H1 (cell line): Measurements from ENCODE around the gene PBX3. TPM values are rescaled to one million over a fixed set of nuclear protein-coding genes. Genes with fewer than 3 reads are reported as not detected.

Source experiments
- CTCF ChIA-PET: fragments of 300-600 bp; sonication (Branson Sonifier 250); formaldehyde crosslinking; loops from one replicate; lab custom pipeline; 2021; ENCODE audit not compliant: partially characterized antibody; lab: Charles Lee
- POLR2A ChIA-PET: fragments of 300-600 bp; sonication (Branson Sonifier 250); formaldehyde crosslinking; loops from one replicate; lab custom pipeline; 2021; ENCODE audit warnings: inconsistent platforms; ENCODE audit not compliant: partially characterized antibody; lab: Charles Lee
- DNase-seq, 2 experiments: peaks; one replicate each; pipeline versions ENCODE4 v3.0.0 to v3.0.0-alpha.2; 2010 to 2022; ENCODE audit warnings: low spot score in 2 of 2, low read depth in 1 of 2, mixed read lengths in 1 of 2
- FAIRE-seq: peaks from 2 replicates; lab custom pipeline; 2011; peaks lifted over from hg19 to GRCh38; lab: Jason Lieb, UNC
- H2AFZ ChIP-seq: 2 replicates; pipeline ENCODE4 v1.8.1; 2012; ENCODE audit warnings: low read length, inconsistent platforms
- H2AK5ac ChIP-seq: 2 replicates; pipeline ENCODE4 v1.6.1; 2013; ENCODE audit warnings: low read depth, low read length
- H2BK120ac ChIP-seq: replicated peaks from 2 replicates; pipeline ENCODE3; 2013; ENCODE audit warnings: low read depth, low read length, inconsistent platforms
- H2BK12ac ChIP-seq: 2 replicates; pipeline ENCODE4 v1.6.1; 2013; ENCODE audit warnings: low read depth, low read length
- H2BK15ac ChIP-seq: 2 replicates; pipeline ENCODE4 v1.6.1; 2013; ENCODE audit warnings: low read length
- H2BK20ac ChIP-seq: 2 replicates; pipeline ENCODE4 v1.6.1; 2013; ENCODE audit warnings: low read length
- H2BK5ac ChIP-seq: 2 replicates; pipeline ENCODE4 v1.6.1; 2013; ENCODE audit warnings: low read depth, low read length
- H3K14ac ChIP-seq: 2 replicates; pipeline ENCODE4 v1.6.1; 2013; ENCODE audit warnings: inconsistent platforms; ENCODE audit not compliant: insufficient read length
- H3K18ac ChIP-seq: 2 replicates; pipeline ENCODE4 v1.6.1; 2013; ENCODE audit warnings: low read length; ENCODE audit errors: extremely low read depth
- H3K23ac ChIP-seq: 2 replicates; pipeline ENCODE4 v1.6.1; 2013; ENCODE audit warnings: inconsistent platforms; ENCODE audit not compliant: insufficient read length
- H3K23me2 ChIP-seq: 2 replicates; pipeline ENCODE4 v1.6.1; 2013; ENCODE audit warnings: low read depth, low read length
- H3K27ac ChIP-seq: 2 replicates; pipeline ENCODE4 v1.6.1; 2011; ENCODE audit warnings: low read depth, low read length, inconsistent platforms
- H3K27me3 ChIP-seq, 4 experiments: replicated peaks in 1 of 4; 1 replicate in 1 of 4; 2 replicates in 3 of 4; pipeline versions ENCODE4 v1.6.1 to v1.8.1; 2011 to 2013; ENCODE audit warnings: low read length in 3 of 4, mild to moderate bottlenecking in 3 of 4, inconsistent platforms in 2 of 4, mixed read lengths in 2 of 4, moderate library complexity in 1 of 4; ENCODE audit not compliant: control insufficient read depth in 3 of 4, insufficient read depth in 3 of 4; ENCODE audit errors: extremely low read depth in 1 of 4
- H3K36me3 ChIP-seq, 4 experiments: 2 replicates each; pipeline versions ENCODE4 v1.6.1 to v1.8.1; 2011 to 2013; ENCODE audit warnings: mild to moderate bottlenecking in 4 of 4, low read length in 3 of 4, moderate library complexity in 2 of 4, control low read depth in 1 of 4, inconsistent platforms in 1 of 4; ENCODE audit not compliant: insufficient read depth in 4 of 4, control insufficient read depth in 2 of 4
- H3K4ac ChIP-seq: replicated peaks from 2 replicates; pipeline ENCODE3; 2013; ENCODE audit warnings: low read length, low read depth, mixed read lengths, inconsistent platforms; ENCODE audit not compliant: insufficient read length
- H3K4me1 ChIP-seq, 4 experiments: replicated peaks in 1 of 4; 1 replicate in 1 of 4; 2 replicates in 3 of 4; pipeline versions ENCODE4 v1.6.1 to v1.8.1; 2011 to 2013; ENCODE audit warnings: low read length in 3 of 4, inconsistent platforms in 2 of 4, mixed read lengths in 1 of 4; ENCODE audit not compliant: insufficient read depth in 4 of 4, control insufficient read depth in 3 of 4
- H3K4me2 ChIP-seq, 2 experiments: 2 replicates each; pipeline versions ENCODE4 v1.6.1 to v1.8.1; 2011 to 2013; ENCODE audit warnings: low read depth in 2 of 2, low read length in 2 of 2, control low read depth in 1 of 2, inconsistent platforms in 1 of 2, mild to moderate bottlenecking in 1 of 2; ENCODE audit not compliant: insufficient read depth in 1 of 2
- H3K4me3 ChIP-seq, 4 experiments: fragments of 200-600, 300-600 bp in 1 of 4; sonication (generic), shearing (Covaris generic), sonication (Bioruptor Twin) in 1 of 4; 2 replicates each; pipeline versions ENCODE4 v1.5.1 to v1.8.1; 2011 to 2016; ENCODE audit warnings: low read length in 4 of 4, low read depth in 3 of 4, control low read depth in 2 of 4, inconsistent platforms in 2 of 4, mild to moderate bottlenecking in 2 of 4, mixed read lengths in 1 of 4, moderate library complexity in 1 of 4; ENCODE audit not compliant: insufficient read depth in 2 of 4; ENCODE audit errors: extremely low read depth in 1 of 4
- H3K56ac ChIP-seq: replicated peaks from 2 replicates; pipeline ENCODE3; 2013; ENCODE audit warnings: low read depth, mild to moderate bottlenecking, mixed read lengths, low read length, inconsistent platforms; ENCODE audit not compliant: insufficient read length
- H3K79me1 ChIP-seq: 2 replicates; pipeline ENCODE4 v1.6.1; 2013; ENCODE audit warnings: low read depth, low read length, control low read depth
- H3K79me2 ChIP-seq, 2 experiments: 2 replicates each; pipeline versions ENCODE4 v1.6.1 to v1.8.1; 2012 to 2013; ENCODE audit warnings: low read length in 2 of 2, mild to moderate bottlenecking in 2 of 2, inconsistent platforms in 1 of 2; ENCODE audit not compliant: insufficient read depth in 2 of 2, control insufficient read depth in 1 of 2
- H3K9ac ChIP-seq, 4 experiments: replicated peaks in 1 of 4; 1 replicate in 1 of 4; 2 replicates in 3 of 4; pipeline versions ENCODE4 v1.6.1 to v1.8.1; 2011 to 2013; ENCODE audit warnings: low read depth in 3 of 4, low read length in 3 of 4, control low read depth in 2 of 4, mild to moderate bottlenecking in 2 of 4, moderate library complexity in 2 of 4, inconsistent platforms in 1 of 4; ENCODE audit errors: extremely low read depth in 1 of 4
- H3K9me3 ChIP-seq, 2 experiments: 2 replicates each; pipeline versions ENCODE4 v1.6.1 to v1.8.1; 2012 to 2013; ENCODE audit warnings: mild to moderate bottlenecking in 2 of 2, moderate library complexity in 2 of 2, control low read depth in 1 of 2, inconsistent platforms in 1 of 2, low read depth in 1 of 2, low read length in 1 of 2, mixed read lengths in 1 of 2; ENCODE audit not compliant: insufficient read depth in 2 of 2
- H4K20me1 ChIP-seq, 2 experiments: replicated peaks in 1 of 2; 2 replicates each; pipeline versions ENCODE3 to v1.8.1; 2011 to 2013; ENCODE audit warnings: inconsistent platforms in 2 of 2, low read length in 2 of 2, mild to moderate bottlenecking in 1 of 2; ENCODE audit not compliant: insufficient read depth in 2 of 2, control insufficient read depth in 1 of 2
- H4K5ac ChIP-seq: 2 replicates; pipeline ENCODE4 v1.6.1; 2013; ENCODE audit warnings: low read length, low read depth, mixed read lengths, inconsistent platforms; ENCODE audit not compliant: insufficient read length
- H4K8ac ChIP-seq: 2 replicates; pipeline ENCODE4 v1.8.0; 2013; ENCODE audit warnings: mild to moderate bottlenecking, moderate library complexity, low read length, inconsistent platforms; ENCODE audit not compliant: insufficient read depth; ENCODE audit errors: extremely low read depth
- H4K91ac ChIP-seq: replicated peaks from 2 replicates; pipeline ENCODE3; 2013; ENCODE audit warnings: low read length, mixed read lengths, inconsistent platforms; ENCODE audit not compliant: insufficient read length
- ATF2 ChIP-seq: IDR thresholded peaks from 2 replicates; pipeline ENCODE4 v1.6.1; 2012; ENCODE audit warnings: low read length, inconsistent platforms
- CTCF ChIP-seq, 3 experiments: IDR thresholded peaks; 1 replicate in 2 of 3; 2 replicates in 1 of 3; pipeline versions ENCODE4 v1.5.1 to v1.6.1; 2011; ENCODE audit warnings: low read length in 3 of 3, mild to moderate bottlenecking in 3 of 3, inconsistent platforms in 2 of 3, low read depth in 1 of 3, moderate library complexity in 1 of 3; ENCODE audit not compliant: insufficient read depth in 1 of 3; ENCODE audit errors: control extremely low read depth in 1 of 3
- EZH2 ChIP-seq: fragments of 200-600 bp; sonication (generic); IDR thresholded peaks from 2 replicates; pipeline ENCODE4 v1.7.1; 2012; ENCODE audit warnings: low read depth, mild to moderate bottlenecking, moderate library complexity, low read length, inconsistent platforms; ENCODE audit not compliant: severe bottlenecking
- KDM1A ChIP-seq: fragments of 200-600, 300-600 bp; sonication (generic); IDR thresholded peaks from 2 replicates; pipeline ENCODE4 v1.7.1; 2016; ENCODE audit warnings: mild to moderate bottlenecking, low read length, borderline replicate concordance
- KDM4A ChIP-seq: IDR thresholded peaks from one replicate; pipeline ENCODE4 v1.7.1; 2012; ENCODE audit warnings: low read depth, mild to moderate bottlenecking, moderate library complexity, low read length, inconsistent platforms; ENCODE audit not compliant: severe bottlenecking
- POLR2A ChIP-seq, 2 experiments: IDR thresholded peaks; 1 replicate in 1 of 2; 2 replicates in 1 of 2; pipeline ENCODE4 v1.6.1; 2011; ENCODE audit warnings: low read depth in 2 of 2, low read length in 2 of 2, mild to moderate bottlenecking in 2 of 2; ENCODE audit errors: control extremely low read depth in 1 of 2
- RBBP5 ChIP-seq: IDR thresholded peaks from 2 replicates; pipeline ENCODE4 v1.7.1; 2012; ENCODE audit warnings: low read depth, mild to moderate bottlenecking, inconsistent platforms, low read length, moderate library complexity, borderline replicate concordance
- TEAD4 ChIP-seq: IDR thresholded peaks from 2 replicates; pipeline ENCODE4 v1.6.1; 2012; ENCODE audit warnings: low read depth, low read length, inconsistent platforms, mixed read lengths
- ZNF274 ChIP-seq: IDR thresholded peaks from 2 replicates; pipeline ENCODE4 v1.7.0; 2012; ENCODE audit warnings: low read length, borderline replicate concordance; ENCODE audit errors: extremely low read depth
- WGBS, 2 experiments: shearing (Covaris generic) in 1 of 2; methylation state at CpG; one replicate each; pipeline versions ENCODE4 v1.1.6 to v1.1.7; 2013 to 2015; ENCODE audit warnings: low lambda C conversion rate in 2 of 2, mixed read lengths in 2 of 2, inconsistent platforms in 1 of 2, low coverage in 1 of 2, missing lambda C conversion rate in 1 of 2; ENCODE audit not compliant: insufficient replicate concordance in 2 of 2, insufficient coverage in 1 of 2, insufficient read length in 1 of 2; ENCODE audit errors: extremely low coverage in 1 of 2, missing lambda C conversion rate in 1 of 2; 5-methylcytosine and 5-hydroxymethylcytosine counted together
- polyA plus RNA-seq, 7 experiments: library from polyadenylated mRNA; depleted of rRNA in 3 of 7; stranded (reverse) in 5 of 7; unstranded in 2 of 7; fragments of >200 nt in 5 of 7; fragments of 200-250 nt in 2 of 7; gene quantifications; 1 replicate in 5 of 7; 2 replicates in 1 of 7; 4 replicates in 1 of 7; pipeline versions ENCODE4 v1.2.1 to v1.2.3, GENCODE V29; 2011 to 2013; ENCODE audit warnings: missing spikeins in 2 of 7, mixed read lengths in 2 of 7
- total RNA-seq: library from RNA; stranded (reverse); fragmentation: NEBNext Ultra II Directional; extraction: Animal tissue kit (Norgen Biotek cat#: 25700); gene quantifications from 2 replicates; pipeline ENCODE4 v1.2.1, GENCODE V29; 2021

Gene PBX3
- total and polyA plus RNA-seq, 2 of the 8 experiments (the other 6 are each of a cell fraction or from before 2014, with no cell fraction given): 22.7 to 44.3 TPM

DNA sequence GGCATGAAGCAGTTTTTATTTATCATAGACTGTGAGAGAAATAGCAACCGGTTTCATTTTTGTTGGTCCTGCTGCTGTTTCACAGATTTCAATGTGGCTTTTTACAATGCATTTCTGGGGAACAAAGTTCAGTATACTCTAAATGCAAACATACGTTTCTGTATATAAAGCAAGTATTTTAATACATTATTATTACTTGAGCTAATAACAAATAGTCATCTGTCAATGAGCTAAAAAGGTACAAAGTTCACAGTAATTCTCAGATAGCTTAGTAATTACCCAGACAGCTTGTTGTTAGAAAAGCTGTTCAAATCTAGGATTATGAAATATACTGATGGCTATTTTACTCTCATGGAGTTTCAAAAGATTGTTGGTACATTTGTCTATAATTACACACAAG is 50.8 kb downstream of the PBX3 start:
- Histone ChIP-seq H2BK20ac (no peak overlapping the region), H3K14ac (no peak overlapping the region), H3K79me1 (no peaks in the 10 kb centered on the region), H2BK15ac (no peak overlapping the region), H3K4ac (no peak overlapping the region), H3K27me3 (no peaks in the 10 kb centered on the region), H4K5ac (no peak overlapping the region), H3K18ac (no peak overlapping the region), H4K91ac (no peak overlapping the region), H2BK5ac (no peak overlapping the region), H2AK5ac (no peak overlapping the region), H3K27ac (no peak overlapping the region), H3K36me3 (no peaks in the 10 kb centered on the region; a peak in 1 of 8 replicates), H3K4me2 (no peak overlapping the region), H2BK120ac (no peak overlapping the region), H3K79me2 (peaks cover 0 to 27% of the 10 kb centered on the region in 2 experiments; a peak in 2 of 4 replicates), H4K8ac (no peak overlapping the region), H2BK12ac (no peak overlapping the region), H2AFZ (no peak overlapping the region), H3K4me3 (no peak overlapping the region), H3K9me3 (no peaks in the 10 kb centered on the region), H3K4me1 (0 out of 7 replicates have a peak, but pooled peaks cover 0 to 3% (median under 1%) of the 10 kb centered on the region in 4 experiments), H3K23ac (no peak overlapping the region), H3K9ac (no peak overlapping the region), H3K56ac (no peak overlapping the region), H3K23me2 (no peaks in the 10 kb centered on the region), H4K20me1 (peaks cover 0 to 2% of the 10 kb centered on the region in 2 experiments)
- WGBS, 2 experiments: 85% methylated on average over 2 of the region's 2 CpGs; no CpG with 5 or more reads in 1 of the 2 experiments
- no peak for DNase-seq
- CTCF ChIA-PET: interaction anchor here (0.9 kb wide), 1 partner anchor 8 kb away, joined by 3 read pairs; no protein-coding TSS in a partner anchor
- FAIRE-seq: no peak
- POLR2A ChIA-PET: interaction anchor here (1.1 kb wide), 1 partner anchor 45 kb away, joined by 3 read pairs; no protein-coding TSS in a partner anchor
- TF ChIP-seq ZNF274 (no peak), KDM1A (no peak), RBBP5 (no peak), CTCF (IDR thresholded peaks at IDR 0.05; ENCODE audit: control extremely low read depth in 1 of 3, insufficient read depth in 1 of 3, low read depth in 1 of 3, low read length in 3 of 3) (no peak), TEAD4 (no peak), KDM4A (no peak), EZH2 (no peak), ATF2 (no peak), POLR2A (IDR thresholded peaks at IDR 0.05; ENCODE audit: control extremely low read depth in 1 of 2, low read depth in 2 of 2, low read length in 2 of 2) (no peak)
